Measurements from ENCODE around the gene CDH23. TPM values are rescaled to one million over a fixed set of nuclear protein-coding genes. Genes with fewer than 3 reads are reported as not detected.

CDH23 gene
- total RNA-seq, 2 experiments from 2014 or later, result 4.6 to 5.2 TPM

GRCh38 chr10:71725998-71726579 is 329.4 kb downstream of the CDH23 start:
- Histone ChIP-seq H3K27me3 (ENCODE audit: control insufficient read depth in 1 of 2, insufficient read depth in 2 of 2, low read length in 2 of 2) (no peaks in the 10 kb centered on the region), H3K27ac (ENCODE audit: low read depth in 1 of 2, low read length in 2 of 2) (peak overlapping the region; percentile 74 to 88), H3K4me1 (ENCODE audit: insufficient read depth, low read length) (peaks cover 92% of the 10 kb centered on the region), H3K36me3 (ENCODE audit: insufficient read depth, low read length) (no peaks in the 10 kb centered on the region), H3K9me3 (ENCODE audit: control insufficient read depth in 1 of 2, insufficient read depth in 1 of 2, low read length in 2 of 2) (no peaks in the 10 kb centered on the region), H3K4me3 (ENCODE audit: low read length) (no peak overlapping the region)
- peak; percentile 63 for TF ChIP-seq CTCF (IDR thresholded peaks at IDR 0.05)
- peak in 11 of 14 experiments; percentile 26 to 76 (median 43) for DNase-seq
- CTCF ChIA-PET, result interaction anchor here (0.5 to 3.5 kb wide), 12 partner anchors 9 to 1334 kb away, joined by 3 to 25 read pairs (median 4); partner anchors contain the start of gene VSIR
- Mint-ChIP-seq H3K27ac (peak overlapping the region; percentile 96), H3K36me3 (ENCODE audit: low read depth) (no peaks in the 10 kb centered on the region), H3K4me1 (ENCODE audit: low read depth) (peaks cover 77% of the 10 kb centered on the region), H3K9me3 (no peaks in the 10 kb centered on the region), H3K27me3 (no peaks in the 10 kb centered on the region), H3K4me3 (peak overlapping the region; percentile 46)
- intact Hi-C loops (cut with DNase I, micrococcal nuclease), result loop anchor here in 1 of 2 experiments (1.0 kb wide), 2 partner anchors 22 to 47 kb away; partner anchors contain the start of gene VSIR
- POLR2A ChIA-PET, result interaction anchor here (0.5 to 14.4 kb wide), 12 partner anchors 8 to 550 kb away, joined by 3 to 252 read pairs (median 14); partner anchors contain the start of genes PSAP and VSIR
- ATAC-seq (ENCODE audit: poor library complexity), result no peak

- peak in 7 of 14 experiments; percentile 26 to 76 (median 55) for DNase-seq
- intact Hi-C loops (cut with DNase I, micrococcal nuclease), result loop anchor here (1.0 kb wide), 2 partner anchors 22 to 47 kb away; partner anchors contain the start of gene VSIR (in 2 of the 2)
- POLR2A ChIA-PET, result interaction anchor here (0.9 to 14.4 kb wide), 13 partner anchors 9 to 124 kb away, joined by 3 to 252 read pairs (median 8); partner anchors contain the start of genes PSAP and VSIR
- ATAC-seq (ENCODE audit: poor library complexity), result peak; percentile 62
- peak overlapping the region; percentile 96 for H3K27ac Mint-ChIP-seq
- H3K4me3 ChIP-seq (ENCODE audit: low read length), result peak overlapping the region; percentile 6
- peaks cover 77% of the 10 kb centered on the region for H3K4me1 Mint-ChIP-seq (ENCODE audit: low read depth)
- H3K4me1 ChIP-seq (ENCODE audit: insufficient read depth, low read length), result peaks cover 95% of the 10 kb centered on the region
- peak overlapping the region; percentile 74 to 88 for H3K27ac ChIP-seq (ENCODE audit: low read depth in 1 of 2, low read length in 2 of 2)
- CTCF ChIA-PET, result interaction anchor here (0.7 to 3.5 kb wide), 8 partner anchors 8 to 46 kb away, joined by 3 to 25 read pairs (median 4); partner anchors contain the start of gene VSIR
- H3K9me3 ChIP-seq (ENCODE audit: control insufficient read depth in 1 of 2, insufficient read depth in 1 of 2, low read length in 2 of 2), result no peaks in the 10 kb centered on the region
- H3K9me3 Mint-ChIP-seq, result no peaks in the 10 kb centered on the region
- H3K27me3 Mint-ChIP-seq, result no peaks in the 10 kb centered on the region
- H3K4me3 Mint-ChIP-seq, result peak overlapping the region; percentile 73
- H3K36me3 Mint-ChIP-seq (ENCODE audit: low read depth), result no peaks in the 10 kb centered on the region
- H3K36me3 ChIP-seq (ENCODE audit: insufficient read depth, low read length), result no peaks in the 10 kb centered on the region
- TF ChIP-seq CTCF (IDR thresholded peaks at IDR 0.05), result no peak
- H3K27me3 ChIP-seq (ENCODE audit: control insufficient read depth in 1 of 2, insufficient read depth in 2 of 2, low read length in 2 of 2), result no peaks in the 10 kb centered on the region
Measured at GRCh38 chr10:71726580-71727104, 329.9 kb downstream of the CDH23 start.

GRCh38 chr10:71727105-71727737 is 330.5 kb downstream of the CDH23 start:
- intact Hi-C loops (cut with DNase I, micrococcal nuclease), result loop anchor here in 1 of 2 experiments (1.0 kb wide), 2 partner anchors 21 to 46 kb away; partner anchors contain the start of gene VSIR
- no peaks in the 10 kb centered on the region for H3K27me3 ChIP-seq (ENCODE audit: control insufficient read depth in 1 of 2, insufficient read depth in 2 of 2, low read length in 2 of 2)
- POLR2A ChIA-PET, result interaction anchor here (0.9 to 14.4 kb wide), 14 partner anchors 10 to 46 kb away, joined by 3 to 252 read pairs (median 10); partner anchors contain the start of gene VSIR
- DNase-seq (peak in 13 of 14 experiments; percentile 28 to 82 (median 48)), ATAC-seq (ENCODE audit: poor library complexity) (peak; percentile 65)
- Mint-ChIP-seq H3K4me3 (peak overlapping the region; percentile 73), H3K27ac (peak overlapping the region; percentile 96), H3K4me1 (ENCODE audit: low read depth) (peaks cover 77% of the 10 kb centered on the region), H3K9me3 (no peaks in the 10 kb centered on the region), H3K27me3 (no peaks in the 10 kb centered on the region), H3K36me3 (ENCODE audit: low read depth) (no peaks in the 10 kb centered on the region)
- H3K27ac ChIP-seq (ENCODE audit: low read depth in 1 of 2, low read length in 2 of 2), result peak overlapping the region; percentile 74 to 88
- CTCF ChIA-PET, result interaction anchor here (0.7 to 3.5 kb wide), 6 partner anchors 19 to 46 kb away, joined by 3 to 25 read pairs (median 4); partner anchors contain the start of gene VSIR
- no peaks in the 10 kb centered on the region for H3K9me3 ChIP-seq (ENCODE audit: control insufficient read depth in 1 of 2, insufficient read depth in 1 of 2, low read length in 2 of 2)
- H3K36me3 ChIP-seq (ENCODE audit: insufficient read depth, low read length), result no peaks in the 10 kb centered on the region
- no peak for TF ChIP-seq CTCF (IDR thresholded peaks at IDR 0.05)
- H3K4me1 ChIP-seq (ENCODE audit: insufficient read depth, low read length), result peaks cover 100% of the 10 kb centered on the region
- H3K4me3 ChIP-seq (ENCODE audit: low read length), result peak overlapping the region; percentile 10
